HG02642 (cell line): ENCODE measurements around the gene FAM20A.

Experiments used
- ATAC-seq: cut with Tn5 transposase; IDR thresholded peaks from one replicate; pipeline ENCODE4 v1.9.1; 2021; ENCODE audit warnings: mild to moderate bottlenecking; ENCODE audit not compliant: unreplicated experiment, poor library complexity

FAM20A gene

DNA sequence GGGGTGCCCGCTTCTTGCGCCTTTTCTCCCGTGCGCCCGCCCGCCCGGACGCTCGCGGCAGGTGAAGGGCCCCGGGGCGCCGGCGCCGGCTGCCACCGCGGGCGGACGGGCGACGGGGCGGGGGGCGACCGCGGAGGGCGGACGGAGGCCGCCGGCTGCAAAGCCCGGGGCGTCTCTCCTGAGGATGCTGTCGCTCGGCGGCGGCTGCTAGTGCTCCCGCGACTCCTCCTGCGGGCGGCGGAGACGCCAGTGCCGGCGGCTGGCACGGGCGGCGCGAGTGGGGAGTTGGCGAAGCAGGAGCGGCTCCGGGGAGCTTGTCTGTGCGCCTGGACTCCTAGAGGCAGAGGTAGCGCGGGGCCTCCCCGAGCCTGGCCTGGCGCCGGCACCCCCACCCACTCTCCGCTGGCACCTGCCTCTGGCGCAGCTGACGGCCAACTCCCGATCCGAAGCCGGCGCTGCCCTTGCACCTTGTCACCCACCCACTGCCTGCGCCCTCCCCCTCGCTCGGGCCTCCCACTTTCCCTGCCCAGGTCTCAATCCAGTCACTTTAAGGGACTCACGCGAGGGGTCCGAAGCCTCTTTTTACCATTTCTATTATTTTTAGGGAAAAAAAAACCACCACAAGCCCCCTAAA, at the start of gene FAM20A:
Gene FAM20A, minus strand, starts transcription at position 437 of the 634 bp plus-strand sequence. CDS start 701 bp downstream, outside the sequence.
- no peak for ATAC-seq

DNA sequence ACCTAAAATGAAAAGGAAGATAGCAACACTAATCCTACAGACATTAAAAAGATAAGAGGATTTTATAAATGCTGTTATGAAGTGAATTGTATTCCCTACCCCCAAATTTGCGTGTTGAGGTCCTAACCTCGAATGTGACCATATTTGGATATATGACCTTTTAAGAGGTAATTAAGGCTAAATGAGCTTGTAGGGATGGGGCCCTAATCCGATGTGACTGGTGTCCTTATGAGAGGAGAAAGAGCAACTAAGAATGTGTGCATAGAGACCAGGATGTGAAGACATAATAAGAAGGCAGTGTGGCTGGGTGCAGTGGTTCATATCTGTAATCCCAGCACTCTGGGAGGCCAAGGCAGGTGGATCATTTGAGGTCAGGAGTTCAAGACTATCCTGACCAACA, 48.2 kb upstream of the FAM20A start:
- no peak for ATAC-seq

DNA sequence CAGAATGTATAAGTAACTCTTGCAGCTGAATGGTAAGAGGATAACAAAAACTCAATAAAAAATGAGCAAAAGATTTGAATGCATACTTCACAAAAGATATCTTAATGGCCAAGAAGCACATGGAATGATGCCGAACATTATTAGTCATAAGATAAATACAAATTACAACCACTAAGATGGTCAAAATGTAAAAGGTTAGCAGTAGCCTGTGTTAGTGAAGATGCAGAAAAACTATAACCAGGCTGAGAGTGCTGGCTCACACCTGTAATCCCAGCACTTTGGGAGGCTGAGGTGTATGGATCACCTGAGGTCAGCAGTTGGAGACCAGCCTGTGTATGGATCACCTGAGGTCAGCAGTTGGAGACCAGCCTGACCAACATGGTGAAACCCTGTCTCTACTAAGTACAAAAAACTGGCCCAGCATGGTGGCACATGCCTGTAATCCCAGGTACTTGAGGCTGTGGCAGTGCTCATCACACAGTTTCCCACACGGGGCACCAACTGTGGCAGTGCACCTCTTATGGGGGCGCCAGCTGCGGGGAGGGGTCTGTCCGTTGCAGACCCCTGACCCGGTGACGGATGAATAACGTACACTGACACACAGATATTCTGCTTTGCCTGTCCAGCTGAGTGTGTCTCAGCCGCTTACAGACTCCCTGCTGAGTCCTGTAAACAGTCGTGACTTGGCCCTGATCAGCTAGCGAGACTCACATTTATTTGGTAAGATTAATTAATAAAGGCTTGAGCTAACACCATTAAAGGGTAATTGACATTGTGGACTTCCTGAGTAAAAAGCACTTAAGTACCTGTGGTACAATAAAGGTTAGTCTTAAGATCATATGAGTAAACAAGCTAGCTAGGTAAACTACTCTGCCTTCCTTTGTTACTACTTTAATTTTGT, 45.7 kb upstream of the FAM20A start:
- no peak for ATAC-seq

DNA sequence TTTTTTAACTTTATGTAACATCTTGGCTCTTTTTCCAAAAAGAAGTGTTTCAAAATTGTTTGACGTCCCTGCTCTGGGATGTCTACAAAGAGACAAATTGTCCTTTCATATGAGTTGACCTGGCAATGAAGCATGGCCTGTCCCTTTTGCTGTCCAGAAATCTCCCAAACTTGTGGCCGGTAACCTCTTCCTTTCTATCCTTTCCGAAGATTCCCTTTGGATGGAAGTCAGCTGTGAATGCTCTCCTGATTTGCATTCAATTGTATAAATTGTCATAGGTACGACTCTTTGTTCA, 40.9 kb upstream of the FAM20A start:
- no peak for ATAC-seq

DNA sequence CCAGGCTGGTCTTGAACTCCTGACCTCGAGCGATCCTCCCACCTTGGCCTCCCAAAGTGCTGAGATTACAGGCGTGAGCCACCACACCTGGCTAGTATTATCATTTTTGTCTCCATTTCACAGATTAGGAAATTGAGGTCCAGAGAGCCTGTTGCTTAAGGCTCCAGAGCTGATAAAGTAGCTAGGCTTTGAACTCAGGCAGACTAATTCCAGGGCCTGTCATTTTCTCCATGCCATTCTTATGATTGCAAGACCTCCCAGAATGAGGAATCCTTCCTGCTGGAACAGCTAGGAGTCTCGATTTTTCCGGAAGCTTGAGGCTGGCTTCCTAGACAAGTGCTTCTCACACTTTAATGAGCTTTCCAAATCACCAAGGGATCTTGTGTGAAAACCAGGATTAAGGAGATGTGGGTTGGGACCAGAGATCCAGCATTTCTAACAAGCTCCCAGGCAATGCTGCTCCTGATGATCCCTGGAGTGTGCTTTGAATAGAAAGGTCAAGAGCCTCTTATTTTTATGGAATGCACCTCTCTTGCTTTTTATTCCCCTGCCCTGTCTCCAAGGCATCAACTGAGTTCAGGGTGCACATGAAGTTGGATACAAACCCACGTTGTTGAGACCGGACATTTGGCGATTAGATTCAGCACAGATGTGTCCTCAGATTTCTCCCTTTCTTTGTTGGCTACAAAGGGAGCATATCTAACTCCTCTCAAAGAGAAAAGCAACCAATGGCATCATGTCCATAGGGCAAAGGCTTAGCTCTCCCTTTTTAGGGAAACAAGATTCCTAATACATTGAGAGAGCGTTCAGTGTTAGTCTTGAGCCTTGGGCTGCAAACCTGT, 40.3 kb upstream of the FAM20A start:
- ATAC-seq: no peak

DNA sequence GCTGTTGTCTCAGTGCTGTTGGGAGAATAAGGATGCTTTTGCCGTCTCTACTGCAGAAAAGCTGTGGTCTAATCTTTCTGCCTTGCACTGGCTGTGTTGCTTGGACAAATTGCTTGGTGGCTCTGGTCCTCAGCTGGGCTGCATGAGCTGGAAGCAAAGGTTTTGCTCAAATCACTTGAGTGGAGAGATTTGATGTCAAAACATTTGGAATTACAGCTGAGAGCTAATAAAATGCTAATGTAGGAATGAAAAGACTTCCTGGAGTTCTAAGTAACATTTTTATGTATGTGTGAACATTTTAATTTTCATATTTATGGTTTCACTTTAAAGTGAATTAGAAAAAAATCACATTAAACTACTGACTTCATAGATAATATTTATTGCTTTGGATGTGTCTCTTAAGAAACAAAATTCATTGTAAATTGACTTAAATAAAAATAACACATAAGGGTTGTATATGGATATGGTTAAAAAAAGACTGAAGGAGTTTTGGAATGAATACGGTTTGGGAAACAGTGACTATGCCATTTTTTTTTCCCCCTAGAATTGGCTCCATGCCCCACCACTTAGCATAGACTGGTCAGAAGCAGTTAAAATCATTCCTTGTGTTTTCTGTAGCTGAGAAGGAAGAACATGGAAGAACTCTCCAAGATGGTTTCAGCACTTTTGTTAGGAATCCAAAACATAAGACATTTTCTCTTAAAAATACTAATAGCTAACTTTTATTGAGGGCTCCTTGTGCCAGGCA, 39.2 kb upstream of the FAM20A start:
- ATAC-seq: no peak

DNA sequence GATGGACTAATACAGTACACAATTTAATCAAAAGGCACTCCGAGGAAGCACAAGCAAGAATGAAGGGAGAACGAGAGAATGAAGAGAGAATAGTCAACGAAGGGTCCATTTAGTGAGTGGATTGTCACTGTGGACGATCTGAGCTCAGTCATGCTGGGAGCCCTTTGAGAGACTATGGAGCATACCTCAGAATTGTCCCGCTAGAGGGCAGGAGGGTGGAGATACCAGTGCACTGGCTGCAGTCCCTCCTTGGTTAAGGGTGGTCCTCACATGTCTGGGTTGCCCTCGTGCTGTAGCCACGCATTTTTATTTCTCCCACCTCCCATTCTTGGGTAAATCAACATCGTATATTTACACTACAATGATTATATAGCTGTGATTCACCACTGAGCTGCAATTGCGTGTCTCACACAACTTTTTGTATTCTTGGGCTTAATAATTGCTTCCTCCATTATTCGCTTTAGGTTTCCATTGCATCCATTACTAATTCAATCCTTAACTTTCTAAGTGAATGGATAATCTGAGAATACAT, 33.2 kb upstream of the FAM20A start:
- no peak for ATAC-seq

DNA sequence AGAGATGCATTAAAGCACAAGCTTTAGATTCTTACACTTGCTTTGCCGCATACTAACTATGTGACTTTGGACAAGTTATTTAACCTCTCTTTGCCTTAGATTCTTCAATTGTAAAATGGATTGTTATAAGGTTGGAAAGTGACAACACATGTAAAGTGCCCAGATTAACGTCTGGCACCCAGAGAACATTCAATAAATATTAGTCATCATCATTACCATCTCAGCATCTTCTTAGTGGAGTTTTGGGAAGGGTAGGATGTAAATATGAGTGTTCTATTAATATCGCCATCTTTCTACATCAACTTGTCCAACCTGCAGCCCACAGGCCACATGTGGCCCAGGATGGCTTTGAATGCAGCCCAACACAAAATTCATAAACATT, 27.4 kb upstream of the FAM20A start:
- no peak for ATAC-seq

DNA sequence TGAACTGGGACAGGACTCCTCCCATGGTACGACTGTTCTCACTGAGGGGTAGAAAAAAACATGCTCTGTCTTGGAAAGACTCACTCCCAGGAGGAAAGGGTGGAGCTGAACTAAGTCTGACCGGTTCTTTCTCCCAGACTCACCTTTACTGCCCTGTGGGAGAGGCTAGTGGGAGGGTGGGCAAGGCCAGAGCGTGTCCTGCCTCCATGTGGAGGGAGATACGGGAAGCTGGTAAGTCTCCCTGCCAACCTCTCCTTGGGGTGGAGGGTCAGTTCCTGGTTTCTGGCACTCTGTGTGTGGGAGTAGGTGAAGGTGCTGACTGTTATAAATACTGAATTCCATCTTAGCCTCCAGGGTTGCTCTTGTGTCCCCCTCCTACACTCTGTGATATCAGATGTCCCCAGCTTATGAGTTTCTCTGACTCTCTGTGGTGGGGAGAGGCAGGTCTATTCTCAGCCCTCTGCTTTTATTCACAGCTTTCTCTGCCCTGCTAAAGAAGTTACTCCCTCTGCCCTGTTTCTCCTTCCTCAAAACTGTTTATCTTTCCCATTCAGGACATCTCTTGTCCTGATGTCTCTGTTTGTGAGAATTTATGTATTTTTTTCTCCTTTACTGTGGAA, 26.9 kb upstream of the FAM20A start:
- no peak for ATAC-seq

DNA sequence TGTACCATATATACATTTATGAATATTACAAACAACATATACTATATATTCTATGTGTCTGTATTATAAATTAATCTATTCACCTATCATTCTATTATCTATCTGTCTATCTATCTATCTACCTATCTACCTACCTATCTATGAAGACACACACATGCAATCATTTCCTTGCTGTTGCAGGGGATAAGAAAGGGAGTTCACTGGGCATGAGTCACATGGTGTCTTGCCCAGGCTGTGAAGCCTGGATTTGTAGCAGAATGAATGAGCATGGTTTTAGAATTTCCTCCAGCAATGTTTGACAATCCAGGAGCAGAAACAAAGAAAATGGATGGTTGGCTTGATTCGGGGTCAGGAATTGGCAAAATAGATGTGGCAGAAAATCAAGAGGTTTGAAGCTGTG, 23.2 kb upstream of the FAM20A start:
- ATAC-seq: no peak

DNA sequence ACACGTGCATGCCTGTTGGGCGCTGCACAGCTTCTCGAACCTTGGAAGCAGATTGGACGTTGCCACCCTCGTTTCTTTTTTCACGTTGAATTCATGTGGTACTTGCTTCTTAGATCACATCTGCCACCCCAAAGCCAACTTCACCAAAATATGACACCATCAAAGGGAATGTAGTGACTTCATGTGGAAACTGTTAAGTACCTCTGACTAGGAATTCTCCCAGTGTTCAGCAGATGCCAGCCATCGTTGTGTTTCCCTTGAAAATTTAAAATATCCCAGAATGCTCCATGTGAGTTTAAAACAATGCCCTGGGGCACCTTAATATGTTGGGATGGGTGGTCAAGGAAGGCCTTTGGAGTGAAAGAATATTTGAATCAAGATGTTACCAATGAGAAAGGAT, 22.6 kb upstream of the FAM20A start:
- no peak for ATAC-seq

DNA sequence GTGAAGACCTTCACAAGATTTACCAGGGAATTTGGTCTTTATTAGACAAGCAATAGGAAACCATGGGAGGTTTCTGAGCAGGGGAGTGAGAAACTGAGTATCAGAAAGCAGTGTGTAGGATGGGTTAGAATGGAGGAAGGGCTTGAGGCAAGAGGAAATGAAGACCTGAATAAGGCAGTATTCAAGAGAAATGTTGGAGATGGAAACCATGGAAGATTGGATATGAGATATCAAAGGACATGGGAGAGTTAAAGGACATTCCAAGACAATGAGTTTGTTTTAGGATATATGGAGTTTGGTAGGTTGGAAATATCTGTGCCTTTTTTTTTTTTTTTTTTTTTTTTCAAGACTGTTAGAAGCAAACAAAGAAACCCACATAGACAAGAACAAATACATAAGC, 21.3 kb upstream of the FAM20A start:
- no peak for ATAC-seq

DNA sequence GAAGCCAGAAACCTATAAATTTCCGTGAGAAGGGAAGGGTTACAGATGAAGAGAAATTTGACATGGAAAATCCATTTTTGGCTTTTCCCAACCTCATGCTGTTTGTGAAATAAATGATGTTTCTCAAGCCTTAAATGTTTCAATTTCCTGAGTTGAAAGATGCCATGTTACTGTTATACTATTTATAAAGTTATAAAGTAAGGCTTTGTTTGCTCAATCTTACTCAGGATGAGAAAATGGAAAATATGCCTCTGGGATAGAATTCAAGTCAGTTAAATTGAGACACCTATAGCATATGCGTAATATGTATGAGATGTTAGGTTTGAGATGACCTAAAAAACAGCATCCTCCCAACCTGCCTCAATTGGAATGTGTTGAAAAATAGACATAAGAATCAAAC, 19.9 kb upstream of the FAM20A start:
- no peak for ATAC-seq

DNA sequence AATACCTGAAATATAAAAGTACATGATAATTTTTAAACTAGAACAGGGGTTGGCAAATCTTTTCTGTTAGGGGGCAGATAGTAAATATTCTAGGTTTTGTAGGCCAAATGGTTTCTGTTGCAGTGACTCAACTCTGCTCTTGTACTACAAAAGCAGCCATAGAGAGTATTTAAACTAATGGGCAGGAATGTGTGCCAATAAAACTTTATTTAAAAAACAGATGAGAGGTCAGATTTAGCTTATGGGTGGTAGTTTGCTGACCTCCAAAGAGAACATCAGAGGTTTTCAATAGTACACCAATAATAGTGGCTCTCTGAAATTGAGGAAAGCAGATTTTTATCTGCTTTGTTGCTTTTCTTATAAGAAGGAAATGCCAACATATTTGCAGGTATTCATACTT, 15.2 kb upstream of the FAM20A start:
- ATAC-seq: no peak

DNA sequence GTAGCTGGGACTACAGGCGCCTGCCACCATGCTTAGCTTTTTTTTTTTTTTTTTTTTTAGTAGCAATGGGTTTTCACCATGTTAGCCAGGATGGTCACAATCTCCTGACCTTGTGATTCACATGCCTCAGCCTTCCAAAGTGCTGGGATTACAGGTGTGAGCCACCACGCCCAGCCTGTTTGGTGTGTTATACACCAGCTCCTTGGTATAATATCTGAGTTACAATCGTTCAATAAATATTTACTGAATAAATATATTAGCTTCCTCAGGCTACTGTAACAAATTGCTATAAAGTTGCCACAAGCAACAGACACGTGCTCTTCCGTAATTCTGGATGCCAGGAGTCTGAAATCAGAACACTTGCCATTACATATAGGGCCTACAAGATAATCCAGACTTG, 13.6 kb upstream of the FAM20A start:
- ATAC-seq: no peak

DNA sequence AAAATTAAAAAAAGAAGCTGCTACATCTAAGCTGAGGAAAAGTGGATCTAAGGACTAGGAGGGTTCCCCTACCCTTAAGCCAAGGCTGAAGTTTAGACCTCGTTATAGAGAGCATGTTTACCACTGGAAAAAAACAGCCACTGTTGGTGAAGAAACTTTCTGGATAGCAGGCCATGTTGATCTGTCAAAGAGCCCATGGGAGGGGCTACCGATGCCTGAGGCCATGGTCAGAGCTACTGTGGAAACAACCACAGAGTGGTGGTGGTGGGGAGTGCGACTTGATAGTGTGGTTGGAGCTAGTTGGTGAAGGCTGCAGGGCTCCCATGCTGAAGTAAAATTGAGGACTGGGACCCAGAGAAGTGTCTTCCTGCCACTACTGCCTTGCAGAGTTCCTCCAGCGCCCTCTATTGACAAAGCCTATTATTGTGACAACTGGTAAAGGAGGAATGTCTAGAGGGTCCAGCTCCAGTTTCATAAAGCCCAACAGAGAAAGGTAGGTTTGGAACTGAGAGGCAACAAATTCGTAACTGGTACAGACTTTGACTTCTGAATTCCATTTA, 12.7 kb upstream of the FAM20A start:
- no peak for ATAC-seq

DNA sequence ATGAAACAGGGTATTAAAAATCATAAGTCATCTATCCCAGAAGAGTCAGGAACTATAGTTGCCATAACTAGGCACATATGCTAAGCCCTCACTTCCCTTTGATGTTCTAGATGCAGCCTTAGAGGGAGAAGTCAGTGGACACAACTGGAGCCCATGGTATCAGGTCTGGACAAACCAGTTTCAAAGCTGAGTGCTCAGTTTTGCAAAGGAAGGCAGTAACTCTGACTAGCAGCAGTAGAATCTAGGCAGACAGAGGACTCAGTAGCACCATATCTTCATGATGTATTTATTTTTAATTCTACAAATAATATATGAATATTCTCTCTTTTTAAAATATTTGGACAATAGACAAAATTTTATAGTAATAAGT, 11.7 kb upstream of the FAM20A start:
- ATAC-seq: no peak

DNA sequence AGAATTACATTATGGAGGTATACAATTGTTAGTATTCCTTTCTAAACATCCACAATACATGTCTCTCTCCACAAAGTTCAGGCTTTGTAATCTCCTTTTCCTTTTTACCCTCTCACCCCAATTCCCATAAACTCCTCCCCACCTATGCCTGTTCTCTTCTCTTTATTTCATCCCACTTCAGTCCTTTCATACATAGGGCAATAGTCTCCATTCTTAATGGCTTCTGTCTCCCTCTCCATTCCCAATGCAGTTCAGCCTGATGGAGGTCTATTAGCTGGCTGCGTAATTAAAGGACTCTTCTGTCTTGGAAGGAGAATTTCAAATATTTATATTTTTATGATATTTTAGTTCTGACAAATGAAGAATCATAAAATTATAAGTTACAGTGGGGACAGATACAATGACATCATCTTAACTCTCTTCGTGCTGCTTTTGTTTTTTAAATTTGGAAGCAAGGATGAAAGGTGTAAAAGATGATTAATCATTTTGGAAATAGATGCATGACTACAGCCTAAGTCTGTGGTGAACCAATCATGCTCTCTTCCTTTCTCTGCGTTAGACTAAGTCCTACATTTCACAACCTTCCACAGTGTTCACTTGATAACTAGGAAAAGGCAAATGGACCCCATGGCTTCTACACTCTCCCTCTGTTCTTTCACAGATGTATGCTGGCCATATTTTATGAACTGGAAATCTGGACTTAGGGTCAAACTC, 11.2 kb upstream of the FAM20A start:
- ATAC-seq: no peak
